GM06990 (cell line): ENCODE measurements around the gene KLHL17.
"Not testable (repeated sequence)": the region's sequence is repeated elsewhere in the genome, so short reads cannot be mapped to it uniquely, and the experiment has no call there.

Source experiments
- DNase-seq: peaks from one replicate; pipeline ENCODE4 v3.0.0-alpha.2; 2011; ENCODE audit not compliant: insufficient read length; ENCODE audit errors: extremely low read depth
- H3K27me3 ChIP-seq: replicated peaks from 2 replicates; pipeline ENCODE4 v1.6.0; 2011; ENCODE audit warnings: low read length; ENCODE audit not compliant: control insufficient read depth, insufficient read depth
- H3K36me3 ChIP-seq: 2 replicates; pipeline ENCODE4 v1.5.1; 2011; ENCODE audit warnings: low read length; ENCODE audit not compliant: control insufficient read depth, insufficient read depth
- H3K4me3 ChIP-seq: replicated peaks from 2 replicates; pipeline ENCODE4 v1.5.1; 2011; ENCODE audit warnings: low read depth, mild to moderate bottlenecking, control low read depth, low read length
- CTCF ChIP-seq: IDR thresholded peaks from 2 replicates; pipeline ENCODE4 v1.5.1; 2011; ENCODE audit warnings: low read length, control low read depth, mild to moderate bottlenecking, inconsistent platforms; ENCODE audit not compliant: insufficient read depth, poor library complexity, severe bottlenecking

KLHL17 gene

GRCh38 chr1:993379-993995 lies 33.1 kb downstream of the KLHL17 start:
- DNase-seq = no peak
- TF ChIP-seq CTCF = no peak
- H3K4me3 ChIP-seq = no peak overlapping the region
- no peaks in the 10 kb centered on the region; the same call in 1 of the 2 replicates for H3K27me3 ChIP-seq
- H3K36me3 ChIP-seq = no peaks in the 10 kb centered on the region

- not testable (repeated sequence) for H3K27me3 ChIP-seq, DNase-seq, H3K36me3 ChIP-seq, H3K4me3 ChIP-seq
Observed at GRCh38 chr1:994546-994945, 34.2 kb downstream of the KLHL17 start.

GRCh38 chr1:995665-996633 lies 35.6 kb downstream of the KLHL17 start:
- Histone ChIP-seq H3K4me3 (no peak overlapping the region), H3K27me3 (no peaks in the 10 kb centered on the region; the same call in 1 of the 2 replicates), H3K36me3 (no peaks in the 10 kb centered on the region)
- DNase-seq = no peak
- no peak for TF ChIP-seq CTCF

- Histone ChIP-seq H3K4me3 (no peak overlapping the region), H3K36me3 (no peaks in the 10 kb centered on the region), H3K27me3 (no peaks in the 10 kb centered on the region; the same call in 1 of the 2 replicates)
- no peak for DNase-seq
- no peak for TF ChIP-seq CTCF
Observed at GRCh38 chr1:996851-997712, 36.7 kb downstream of the KLHL17 start.

GRCh38 chr1:997713-997992 lies 37.3 kb downstream of the KLHL17 start:
- TF ChIP-seq CTCF = no peak
- H3K27me3 ChIP-seq = no peaks in the 10 kb centered on the region; the same call in 1 of the 2 replicates
- no peaks in the 10 kb centered on the region for H3K36me3 ChIP-seq
- DNase-seq = no peak
- no peak overlapping the region for H3K4me3 ChIP-seq
